HG02642 (cell line): ENCODE data around the gene ATP4B.

Source experiments
- ATAC-seq: cut with Tn5 transposase; IDR thresholded peaks from one replicate; pipeline ENCODE4 v1.9.1; 2021; ENCODE audit warnings: mild to moderate bottlenecking; ENCODE audit not compliant: unreplicated experiment, poor library complexity

The ATP4B gene

GRCh38 chr13:113657851-113658741, at the start of gene ATP4B:
Gene ATP4B, minus strand, starts transcription at chr13:113658198. Its CDS starts 54 bp downstream, at chr13:113658144.
- no peak for ATAC-seq

GRCh38 chr13:113672002-113672651, 14.1 kb upstream of the ATP4B start:
- no peak for ATAC-seq

- no peak for ATAC-seq
Observed at GRCh38 chr13:113671066-113672001, 13.3 kb upstream of the ATP4B start.

- ATAC-seq = no peak
Observed at GRCh38 chr13:113670541-113670940, 12.5 kb upstream of the ATP4B start.

DNA sequence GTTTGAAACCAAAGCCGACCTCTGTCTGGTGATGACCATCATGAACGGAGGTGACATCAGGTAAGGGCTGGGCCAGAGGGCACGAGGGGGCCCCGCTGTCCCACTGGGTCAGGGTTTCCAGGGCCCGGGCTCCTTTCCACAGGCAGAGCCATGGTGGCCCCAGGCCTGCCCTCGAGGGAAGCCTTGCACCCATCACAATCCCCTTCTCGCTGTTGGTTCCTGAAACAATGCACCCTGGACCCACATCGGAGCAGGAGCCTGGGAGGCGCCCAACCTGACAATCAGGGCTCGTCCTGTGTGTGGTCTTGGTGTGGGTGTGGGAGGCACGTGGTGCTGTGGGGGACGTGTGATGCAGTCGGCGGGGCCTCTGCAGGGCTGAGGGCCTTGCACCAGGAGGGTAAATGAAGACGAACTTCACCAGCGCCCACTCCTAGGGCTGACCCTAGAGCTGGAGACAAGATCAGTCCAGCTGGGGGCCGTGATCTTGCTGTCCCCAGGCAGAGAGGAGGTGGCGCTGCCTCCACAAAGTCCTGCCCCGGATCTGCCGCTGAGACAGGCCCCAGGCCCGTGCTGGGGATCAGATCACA, 11.8 kb upstream of the ATP4B start:
- no peak for ATAC-seq

DNA sequence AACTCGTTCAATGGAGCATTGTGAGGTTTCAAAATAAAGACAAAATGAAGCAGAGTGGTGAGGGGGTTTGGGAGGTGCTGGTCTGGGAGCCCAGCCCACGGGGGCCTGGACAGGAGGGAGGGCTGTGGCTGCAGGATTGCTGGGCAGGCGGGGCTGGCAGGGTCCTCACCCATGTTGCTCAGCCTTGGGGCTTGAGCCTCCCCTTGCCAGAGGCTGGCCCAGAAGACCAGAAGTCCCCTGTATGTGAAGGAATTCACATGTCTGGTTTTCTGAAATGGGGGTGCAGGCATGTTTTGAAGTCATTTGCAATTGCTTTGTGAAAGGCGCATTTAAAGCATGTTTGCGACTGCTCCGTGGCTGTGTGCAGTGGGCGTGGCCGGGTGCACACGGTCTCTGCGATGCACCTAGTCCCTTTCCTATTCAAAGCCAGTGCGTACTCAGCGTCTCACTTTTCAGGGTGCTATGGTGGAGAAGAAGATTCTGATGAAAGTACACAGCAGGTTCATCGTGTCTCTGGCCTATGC, 11.3 kb upstream of the ATP4B start:
- ATAC-seq = no peak

- ATAC-seq = no peak
Observed at GRCh38 chr13:113668491-113668971, 10.5 kb upstream of the ATP4B start.

- no peak for ATAC-seq
Observed at GRCh38 chr13:113667771-113668490, 9.9 kb upstream of the ATP4B start.

GRCh38 chr13:113666951-113667701, 9.1 kb upstream of the ATP4B start, which contains the start of gene GRK1:
Gene GRK1, plus strand, starts transcription at chr13:113667219. Its CDS starts 168 bp downstream, at chr13:113667387.
- ATAC-seq = no peak

GRCh38 chr13:113666329-113666670, 8.3 kb upstream of the ATP4B start:
- no peak for ATAC-seq

DNA sequence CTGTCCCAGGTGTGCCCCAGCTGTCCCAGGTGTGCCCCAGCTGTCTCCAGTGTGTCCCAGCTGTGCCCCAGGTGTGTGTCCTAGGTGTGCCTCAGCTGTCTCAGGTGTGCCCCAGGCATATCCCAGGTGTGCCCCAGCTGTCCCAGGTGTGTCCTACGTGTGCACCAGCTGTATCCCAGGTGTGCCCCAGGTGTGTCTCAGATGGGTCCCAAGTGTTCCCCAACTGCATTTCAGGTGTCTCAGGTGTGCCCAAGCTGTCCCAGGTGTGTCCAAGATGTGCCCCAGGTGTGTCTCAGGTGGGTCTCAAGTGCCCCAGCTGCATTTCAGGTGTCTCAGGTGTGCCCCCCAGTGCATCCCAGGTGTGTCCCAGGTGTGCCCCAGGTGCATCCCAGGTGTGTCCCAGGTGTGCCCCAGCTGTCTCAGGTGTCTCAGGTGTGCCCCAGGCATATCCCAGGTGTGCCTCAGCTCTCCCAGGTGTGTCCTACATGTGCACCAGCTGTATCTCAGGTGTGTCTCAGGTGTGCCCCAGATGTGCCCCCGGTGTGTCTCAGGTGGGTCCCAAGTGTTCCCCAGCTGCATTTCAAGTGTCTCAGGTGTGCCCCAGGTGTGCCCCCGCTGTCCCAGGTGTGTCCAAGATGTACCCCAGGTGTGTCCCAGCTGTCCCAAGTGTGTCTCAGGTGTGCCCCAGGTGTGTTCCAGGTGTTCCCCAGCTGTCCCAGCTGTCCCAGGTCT, 7.8 kb upstream of the ATP4B start:
- no peak for ATAC-seq

DNA sequence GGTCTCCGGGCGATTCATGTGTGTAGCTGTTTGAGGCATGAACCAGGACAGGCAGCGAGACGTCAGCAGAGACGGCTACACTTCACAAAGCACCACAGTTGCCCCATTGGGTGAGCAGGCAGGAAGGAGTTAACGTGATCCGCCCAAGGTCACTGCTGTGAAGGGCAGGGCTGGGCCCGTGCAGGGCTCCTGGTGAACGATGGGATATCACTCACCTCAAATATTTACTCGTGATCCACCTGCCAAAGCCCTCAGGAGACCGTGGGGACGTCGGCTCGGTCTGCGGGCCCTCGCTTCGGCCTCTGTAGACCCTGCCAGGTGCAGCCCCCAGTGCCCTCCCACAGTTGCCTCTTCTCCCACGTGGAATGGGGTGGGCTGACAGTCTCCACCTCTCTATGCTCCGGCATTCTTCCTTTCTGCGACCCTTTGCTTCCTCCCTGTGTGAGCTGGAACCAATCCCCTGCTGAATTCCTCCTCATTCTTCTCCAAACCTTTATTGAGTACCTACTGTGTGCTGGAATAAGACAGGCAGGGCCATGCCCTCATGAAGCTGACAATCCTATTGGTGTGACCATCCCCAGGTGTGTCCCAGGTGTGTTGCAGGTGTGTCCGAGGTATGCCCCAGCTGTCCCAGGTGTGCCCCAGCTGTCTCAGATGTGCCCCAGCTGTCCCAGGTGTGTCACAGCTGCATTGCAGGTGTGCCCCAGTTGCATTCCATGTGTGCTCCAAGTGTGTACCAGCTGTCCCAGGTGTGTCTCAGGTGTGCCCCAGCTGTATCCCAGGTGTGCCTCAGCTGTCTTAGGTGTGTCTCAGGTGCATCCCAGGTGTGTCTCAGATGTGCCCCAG, 7.0 kb upstream of the ATP4B start:
- no peak for ATAC-seq

- no peak for ATAC-seq
Observed at GRCh38 chr13:113663934-113664333, 5.9 kb upstream of the ATP4B start.

GRCh38 chr13:113661509-113661908, 3.5 kb upstream of the ATP4B start:
- ATAC-seq = no peak

GRCh38 chr13:113660066-113660465, 2.1 kb upstream of the ATP4B start:
- no peak for ATAC-seq

DNA sequence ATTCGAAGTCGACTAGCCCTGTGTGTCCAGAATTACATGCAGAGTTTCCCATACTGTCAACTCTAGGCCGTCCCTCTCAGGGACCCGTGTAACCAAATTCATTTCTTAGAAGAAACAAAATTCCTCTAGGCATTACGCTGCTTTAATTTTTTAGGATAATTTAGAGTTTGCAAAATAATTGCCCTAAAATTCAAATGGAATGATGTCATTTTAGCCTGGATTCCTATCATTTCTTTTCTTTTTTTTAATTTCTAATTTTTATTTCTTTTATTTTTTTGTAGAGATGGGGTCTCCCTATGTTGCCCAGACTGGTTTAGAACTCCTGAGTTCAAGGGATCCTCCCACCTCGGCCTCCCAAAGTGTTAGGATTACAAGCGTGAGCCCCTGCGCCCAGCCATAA, 1.3 kb upstream of the ATP4B start:
- no peak for ATAC-seq

GRCh38 chr13:113658836-113659235, 838 bp upstream of the ATP4B start:
- no peak for ATAC-seq
